Hepatocyte (in vitro differentiated cells): ENCODE measurements around the gene ZNF525. TPM values are rescaled to one million over a fixed set of nuclear protein-coding genes. Genes with fewer than 3 reads are reported as not detected.

Experiments used
- DNase-seq: peaks from one replicate; pipeline ENCODE4 v3.0.0-alpha.2; 2016; ENCODE audit warnings: low spot score
- H2AFZ ChIP-seq: fragments of 200-600 bp; sonication (generic); 2 replicates; pipeline ENCODE4 v1.6.0; 2016; ENCODE audit warnings: antibody characterized with exemption, mild to moderate bottlenecking
- H3K27ac ChIP-seq: fragments of 200-600 bp; sonication (generic); 2 replicates; pipeline ENCODE4 v1.5.1; 2016; ENCODE audit warnings: mild to moderate bottlenecking
- H3K27me3 ChIP-seq: fragments of 200-600 bp; sonication (generic); 2 replicates; pipeline ENCODE4 v1.6.1; 2016
- H3K36me3 ChIP-seq: fragments of 200-600 bp; sonication (generic); replicated peaks from 2 replicates; pipeline ENCODE4 v1.5.1; 2016; ENCODE audit warnings: low read depth; ENCODE audit not compliant: insufficient read depth
- H3K4me1 ChIP-seq: fragments of 200-600 bp; sonication (generic); 2 replicates; pipeline ENCODE4 v1.5.1; 2016; ENCODE audit warnings: mild to moderate bottlenecking, moderate library complexity; ENCODE audit not compliant: insufficient read depth
- H3K4me2 ChIP-seq: fragments of 200-600 bp; sonication (generic); 2 replicates; pipeline ENCODE4 v1.6.0; 2016
- H3K4me3 ChIP-seq: fragments of 200-600 bp; sonication (generic); 2 replicates; pipeline ENCODE4 v1.5.1; 2016; ENCODE audit warnings: mild to moderate bottlenecking
- H3K79me2 ChIP-seq: fragments of 200-600 bp; sonication (generic); 2 replicates; pipeline ENCODE4 v1.6.0; 2017; ENCODE audit warnings: mild to moderate bottlenecking
- H3K9me2 ChIP-seq: fragments of 200-600 bp; sonication (generic); replicated peaks from 2 replicates; pipeline ENCODE4 v1.6.0; 2017; ENCODE audit warnings: mild to moderate bottlenecking; ENCODE audit not compliant: insufficient read depth
- H3K9me3 ChIP-seq: fragments of 200-600 bp; sonication (generic); 2 replicates; pipeline ENCODE4 v1.5.1; 2016; ENCODE audit warnings: low read depth, mild to moderate bottlenecking
- H4K20me1 ChIP-seq: fragments of 200-600 bp; sonication (generic); 2 replicates; pipeline ENCODE4 v1.6.0; 2016; ENCODE audit warnings: mild to moderate bottlenecking; ENCODE audit not compliant: insufficient read depth, poor library complexity, severe bottlenecking
- CTCF ChIP-seq: fragments of 200-600 bp; sonication (generic); IDR thresholded peaks from 2 replicates; pipeline ENCODE4 v1.5.1; 2016; ENCODE audit warnings: antibody characterized with exemption, mild to moderate bottlenecking; ENCODE audit not compliant: poor library complexity
- EZH2 ChIP-seq: fragments of 200-600 bp; sonication (generic); IDR thresholded peaks from 2 replicates; pipeline ENCODE4 v1.6.1; 2016; ENCODE audit warnings: antibody characterized with exemption, mild to moderate bottlenecking, borderline replicate concordance
- EZH2phosphoT487 ChIP-seq: fragments of 200-600 bp; sonication (generic); IDR thresholded peaks from one replicate; pipeline ENCODE4 v1.6.1; 2018; ENCODE audit warnings: antibody characterized with exemption, mild to moderate bottlenecking, low read depth, moderate library complexity; ENCODE audit not compliant: unreplicated experiment, severe bottlenecking
- WGBS: methylation state at CpG from one replicate; pipeline ENCODE4 v1.1.6; 2016; ENCODE audit warnings: low lambda C conversion rate; ENCODE audit errors: missing lambda C conversion rate; 5-methylcytosine and 5-hydroxymethylcytosine counted together
- polyA plus RNA-seq: library from polyadenylated mRNA; unstranded; fragments of >200 nt; fragmentation: Nextera tagmentation; extraction: Ambion mirVana; gene quantifications from 2 replicates; pipeline ENCODE4 v1.2.1, GENCODE V29; 2016
- total RNA-seq: library from RNA; depleted of rRNA; stranded (reverse); fragments of >200 nt; gene quantifications from 2 replicates; pipeline ENCODE4 v1.2.3, GENCODE V29; 2014

Gene ZNF525
- total and polyA plus RNA-seq, 2 experiments from 2014 or later: 3.8 to 12.2 TPM

GRCh38 chr19:53388904-53389303 is 23.4 kb downstream of the ZNF525 start:
- Histone ChIP-seq H4K20me1 (no peaks in the 10 kb centered on the region), H2AFZ (no peak overlapping the region), H3K27ac (peak overlapping the region; percentile 57), H3K4me3 (no peak overlapping the region), H3K9me3 (peaks cover 13% of the 10 kb centered on the region), H3K36me3 (no peaks in the 10 kb centered on the region), H3K9me2 (no peaks in the 10 kb centered on the region), H3K4me2 (no peak overlapping the region), H3K27me3 (no peaks in the 10 kb centered on the region), H3K79me2 (no peaks in the 10 kb centered on the region), H3K4me1 (no peaks in the 10 kb centered on the region)
- no peak for DNase-seq
- 88% methylated on average over 5 of the region's 5 CpGs for WGBS
- TF ChIP-seq CTCF (no peak), EZH2 (no peak), EZH2phosphoT487 (no peak)

- Histone ChIP-seq H3K4me3 (no peak overlapping the region), H3K9me3 (peaks cover 6% of the 10 kb centered on the region), H3K79me2 (no peaks in the 10 kb centered on the region), H3K9me2 (no peaks in the 10 kb centered on the region), H4K20me1 (no peaks in the 10 kb centered on the region), H3K4me2 (no peak overlapping the region), H3K36me3 (no peaks in the 10 kb centered on the region), H3K4me1 (peaks cover 6% of the 10 kb centered on the region), H3K27ac (peak overlapping the region; percentile 57), H2AFZ (no peak overlapping the region), H3K27me3 (no peaks in the 10 kb centered on the region)
- no peak for TF ChIP-seq EZH2
- TF ChIP-seq EZH2phosphoT487: no peak
- no peak for TF ChIP-seq CTCF
- no peak for DNase-seq
- 92% methylated on average over 8 of the region's 8 CpGs for WGBS
Measured at GRCh38 chr19:53389571-53389970, 24.1 kb downstream of the ZNF525 start.

GRCh38 chr19:53389978-53390377 is 24.5 kb downstream of the ZNF525 start:
- Histone ChIP-seq H3K9me2 (no peaks in the 10 kb centered on the region), H3K4me1 (peaks cover 6% of the 10 kb centered on the region), H2AFZ (no peak overlapping the region), H3K4me3 (no peak overlapping the region), H3K79me2 (no peaks in the 10 kb centered on the region), H3K36me3 (no peaks in the 10 kb centered on the region), H3K27me3 (no peaks in the 10 kb centered on the region), H3K27ac (no peak overlapping the region), H3K9me3 (peaks cover 2% of the 10 kb centered on the region), H3K4me2 (no peak overlapping the region), H4K20me1 (no peaks in the 10 kb centered on the region)
- DNase-seq: no peak
- 77% methylated on average over 16 of the region's 22 CpGs for WGBS
- TF ChIP-seq CTCF: no peak
- TF ChIP-seq EZH2: no peak
- TF ChIP-seq EZH2phosphoT487: no peak

GRCh38 chr19:53394522-53394973 is 29.0 kb downstream of the ZNF525 start:
- Histone ChIP-seq H3K36me3 (no peaks in the 10 kb centered on the region), H2AFZ (peak overlapping the region; percentile 90), H3K4me2 (peak overlapping the region; percentile 85), H3K79me2 (peaks cover 28% of the 10 kb centered on the region), H4K20me1 (no peaks in the 10 kb centered on the region), H3K27me3 (no peaks in the 10 kb centered on the region), H3K9me2 (no peaks in the 10 kb centered on the region), H3K27ac (peak overlapping the region; percentile 84), H3K9me3 (no peaks in the 10 kb centered on the region), H3K4me3 (peak overlapping the region; percentile 30), H3K4me1 (peaks cover 13% of the 10 kb centered on the region)
- DNase-seq: peak; percentile 65
- TF ChIP-seq EZH2phosphoT487 (no peak), CTCF (no peak), EZH2 (no peak)
- WGBS: 2% methylated on average over 15 of the region's 18 CpGs
